GM19438 (cell line): ENCODE data around the gene ZBTB39.
"Not testable (repeated sequence)": the region's sequence is repeated elsewhere in the genome, so short reads cannot be mapped to it uniquely, and the experiment has no call there.

Experiments used
- ATAC-seq: cut with Tn5 transposase; IDR thresholded peaks from one replicate; pipeline ENCODE4 v1.9.1; 2021; ENCODE audit warnings: low read depth; ENCODE audit not compliant: unreplicated experiment

The ZBTB39 gene

DNA sequence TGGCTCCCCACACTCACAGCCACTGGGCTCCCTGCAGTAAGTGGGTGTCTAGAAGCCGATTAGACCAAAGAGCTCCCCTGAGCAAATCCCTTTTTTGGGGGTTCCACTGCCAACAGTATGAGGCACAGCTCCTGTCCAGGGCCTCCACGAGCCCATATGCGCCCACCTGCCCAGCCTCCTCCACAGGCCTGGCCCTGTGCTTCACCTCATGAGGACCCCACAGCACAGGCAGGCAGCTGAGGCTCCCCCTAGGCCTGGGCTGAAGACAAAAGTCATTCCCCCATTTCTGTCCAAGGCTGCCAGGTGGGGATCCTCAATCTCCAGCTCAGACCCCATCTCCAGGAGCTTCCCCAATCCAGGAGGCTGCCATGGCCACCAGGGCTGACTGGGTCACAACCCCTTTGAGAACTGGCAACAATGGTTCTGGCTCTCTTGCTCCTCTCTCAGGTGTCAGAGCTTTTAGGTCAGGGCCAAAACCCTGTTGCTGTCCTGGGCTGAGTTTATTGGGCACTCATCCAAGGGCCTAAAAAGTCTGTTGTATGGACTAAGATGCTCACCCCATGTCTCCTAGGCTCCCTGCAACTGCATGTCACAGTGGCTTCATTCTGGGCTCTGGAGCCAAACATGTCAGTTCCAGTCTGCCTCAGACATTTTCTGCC is 23.6 kb downstream of the ZBTB39 start:
- ATAC-seq: not testable (repeated sequence)

DNA sequence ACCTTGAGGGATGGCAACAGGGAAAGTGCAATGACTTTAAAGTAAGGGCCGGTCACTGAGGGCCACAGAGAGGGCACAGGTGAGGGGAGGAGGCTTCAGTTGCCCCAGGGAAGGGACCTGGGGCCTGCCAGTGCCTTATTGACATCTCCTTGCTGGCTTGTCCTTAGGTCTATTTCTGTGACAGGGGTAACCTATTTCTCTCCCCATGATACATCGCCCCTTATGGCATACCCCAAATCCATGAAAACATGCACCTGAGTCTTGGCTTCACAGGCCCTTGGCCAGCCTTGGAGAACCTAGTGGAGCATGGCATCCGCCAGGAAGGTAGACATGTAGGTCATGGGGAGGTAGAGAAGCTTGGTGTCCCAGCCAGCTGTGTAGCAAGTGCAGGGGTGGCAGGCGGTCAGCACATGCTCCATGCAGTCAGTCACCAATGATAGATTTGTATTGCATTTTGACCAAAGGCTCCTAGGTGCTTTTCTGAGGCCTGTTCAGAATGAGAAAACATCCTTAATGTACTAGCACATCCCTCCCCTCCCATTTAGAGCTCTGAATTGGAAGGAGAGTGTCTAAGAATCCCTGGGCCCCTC is 25.3 kb downstream of the ZBTB39 start:
- ATAC-seq: no peak

DNA sequence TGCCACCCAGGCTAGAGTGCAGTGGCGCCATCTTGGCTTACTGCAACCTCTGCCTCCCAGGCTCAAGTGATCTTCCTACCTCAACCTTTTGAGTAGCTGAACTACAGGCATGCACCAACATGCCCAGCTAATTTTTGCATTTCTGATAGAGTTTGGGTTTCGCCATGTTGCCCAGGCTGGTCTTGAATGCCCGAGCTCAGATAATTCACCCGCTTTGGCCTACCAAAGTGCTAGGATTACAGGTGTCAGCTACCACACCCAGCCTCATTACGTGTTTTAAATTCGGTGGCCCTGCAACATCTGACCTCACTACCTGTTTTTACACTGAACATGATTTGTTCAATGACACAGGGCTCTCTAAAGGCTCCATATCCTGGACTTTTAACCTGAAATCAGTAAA is 26.1 kb downstream of the ZBTB39 start:
- no peak for ATAC-seq

DNA sequence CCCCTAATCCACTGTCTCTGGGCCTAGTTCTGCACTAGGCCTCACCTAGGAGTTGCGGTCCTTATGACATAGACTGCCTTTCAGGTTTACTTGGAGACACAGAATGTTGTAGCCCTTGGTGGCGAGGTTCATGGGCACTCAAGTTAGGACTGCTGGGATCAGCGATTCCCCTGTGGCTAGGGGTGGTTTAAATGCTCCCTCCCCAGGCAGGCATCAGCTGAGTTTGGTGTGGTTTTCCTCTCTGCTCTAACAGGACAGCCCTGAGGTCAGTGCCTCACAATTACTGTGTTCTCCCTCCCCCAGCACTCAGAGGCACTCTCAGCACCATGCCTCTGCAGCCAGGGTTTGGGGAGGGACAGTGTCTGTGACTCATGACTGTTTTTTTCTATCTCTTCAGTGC is 26.7 kb downstream of the ZBTB39 start:
- ATAC-seq: no peak

GRCh38 chr12:56978397-56979138 is 27.8 kb downstream of the ZBTB39 start:
- ATAC-seq: no peak

- ATAC-seq: not testable (repeated sequence)
Observed at GRCh38 chr12:56977361-56977760, 29.0 kb downstream of the ZBTB39 start.

DNA sequence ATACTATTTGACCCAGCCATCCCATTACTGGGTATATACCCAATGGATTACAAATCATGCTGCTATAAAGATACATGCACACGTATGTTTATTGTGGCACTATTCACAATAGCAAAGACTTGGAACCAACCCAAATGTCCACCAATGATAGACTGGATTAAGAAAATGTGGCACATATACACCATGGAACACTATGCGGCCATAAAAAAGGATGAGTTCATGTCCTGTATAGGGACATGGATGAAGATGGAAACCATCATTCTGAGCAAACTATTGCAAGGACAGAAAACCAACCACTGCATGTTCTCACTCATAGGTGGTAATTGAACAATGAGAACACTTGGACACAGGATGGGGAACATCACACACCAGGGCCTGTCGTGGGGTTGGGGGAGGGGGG is 32.1 kb downstream of the ZBTB39 start:
- ATAC-seq: not testable (repeated sequence)

DNA sequence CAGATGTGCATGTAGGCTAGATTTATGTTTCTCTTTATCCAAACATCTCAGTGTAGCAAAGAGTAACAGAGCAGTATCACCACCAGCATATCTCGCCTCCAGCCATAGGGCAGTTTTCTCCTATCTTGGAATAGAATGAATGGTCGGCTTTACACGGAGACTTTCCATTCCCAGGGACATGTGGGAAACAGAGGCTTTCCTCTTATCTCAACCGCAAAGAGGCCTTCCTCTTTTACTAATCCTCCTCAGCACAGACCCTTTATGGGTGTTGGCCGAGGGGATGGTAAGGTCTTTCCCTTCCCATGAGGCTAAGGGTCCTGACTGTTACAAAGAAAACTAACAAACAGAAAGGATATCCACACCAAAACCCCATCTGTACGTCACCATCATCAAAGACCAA is 37.4 kb downstream of the ZBTB39 start:
- ATAC-seq: not testable (repeated sequence)

DNA sequence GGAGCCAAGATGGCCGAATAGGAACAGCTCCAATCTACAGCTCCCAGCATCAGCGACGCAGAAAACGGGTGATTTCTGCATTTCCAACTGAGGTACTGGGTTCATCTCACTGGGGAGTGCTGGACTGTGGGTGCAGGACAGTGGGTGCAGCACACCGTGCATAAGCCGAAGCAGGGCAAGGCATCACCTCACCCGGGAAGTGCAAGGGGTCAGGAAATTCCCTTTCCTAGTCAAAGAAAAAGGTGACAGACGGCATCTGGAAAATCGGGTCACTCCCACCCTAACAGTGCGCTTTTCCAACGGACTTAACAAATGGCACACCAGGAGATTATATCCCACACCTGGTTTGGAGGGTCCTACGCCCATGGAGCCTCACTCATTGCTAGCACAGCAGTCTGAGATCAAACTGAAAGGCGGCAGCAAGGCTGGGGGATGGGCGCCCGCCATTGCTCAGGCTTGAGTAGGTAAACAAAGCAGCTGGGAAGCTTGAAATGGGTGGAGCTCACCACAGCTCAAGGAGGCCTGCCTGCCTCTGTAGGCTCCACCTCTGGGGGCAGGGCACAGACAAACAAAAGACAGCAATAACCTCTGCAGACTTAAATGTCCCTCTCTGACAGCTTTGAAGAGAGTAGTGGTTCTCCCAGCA is 40.2 kb downstream of the ZBTB39 start:
- not testable (repeated sequence) for ATAC-seq

DNA sequence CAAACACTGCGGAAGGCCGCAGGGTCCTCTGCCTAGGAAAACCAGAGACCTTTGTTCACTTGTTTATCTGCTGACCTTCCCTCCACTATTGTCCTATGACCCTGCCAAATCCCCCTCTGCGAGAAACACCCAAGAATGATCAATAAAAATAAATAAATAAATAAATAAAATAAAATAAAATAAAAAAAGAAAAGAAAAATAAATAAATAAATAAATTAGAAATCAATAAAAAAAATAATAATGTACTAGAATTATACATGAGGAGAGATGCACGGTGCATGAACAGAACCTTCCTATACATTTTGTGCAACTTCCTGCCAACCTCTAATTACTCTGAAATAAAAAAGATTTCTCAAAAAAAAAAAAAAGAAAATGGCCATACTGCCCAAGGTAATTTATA is 41.2 kb downstream of the ZBTB39 start:
- not testable (repeated sequence) for ATAC-seq

DNA sequence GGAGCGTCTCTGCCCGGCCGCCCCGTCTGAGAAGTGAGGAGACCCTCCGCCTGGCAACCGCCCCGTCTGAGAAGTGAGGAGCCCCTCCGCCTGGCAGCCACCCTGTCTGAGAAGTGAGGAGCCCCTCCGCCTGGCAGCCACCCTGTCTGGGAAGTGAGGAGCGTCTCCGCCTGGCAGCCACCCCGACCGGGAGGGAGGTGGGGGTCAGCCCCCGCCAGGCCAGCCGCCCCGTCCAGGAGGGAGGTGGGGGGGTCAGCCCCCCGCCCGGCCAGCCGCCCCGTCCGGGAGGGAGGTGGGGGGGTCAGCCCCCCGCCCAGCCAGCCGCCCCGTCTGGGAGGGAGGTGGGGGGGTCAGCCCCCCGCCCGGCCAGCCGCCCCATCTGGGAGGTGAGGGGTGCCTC is 42.8 kb downstream of the ZBTB39 start:
- not testable (repeated sequence) for ATAC-seq

- not testable (repeated sequence) for ATAC-seq
Observed at GRCh38 chr12:56962247-56962646, 44.1 kb downstream of the ZBTB39 start.

DNA sequence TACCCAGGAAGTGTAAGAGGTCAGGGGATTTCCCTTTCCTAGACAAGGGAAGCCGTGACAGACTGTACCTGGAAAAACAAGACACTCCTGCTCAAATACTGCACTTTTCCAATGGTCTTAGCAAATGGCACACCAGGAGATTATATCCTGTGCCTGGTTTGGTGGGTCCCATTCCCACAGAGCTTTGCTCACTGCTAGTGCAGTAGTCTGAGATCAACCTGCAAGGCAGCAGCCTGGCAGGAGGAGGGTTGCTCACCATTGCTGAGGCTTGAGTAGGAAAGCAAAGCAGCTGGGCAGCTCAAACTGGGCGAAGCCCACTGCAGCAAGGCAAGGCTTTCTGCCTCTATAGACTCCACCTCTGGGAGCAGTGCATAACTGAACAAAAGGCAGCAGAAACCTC is 47.9 kb downstream of the ZBTB39 start:
- no peak for ATAC-seq

GRCh38 chr12:56957229-56958052 is 48.9 kb downstream of the ZBTB39 start, which contains the start of gene RDH16:
RDH16 (minus strand) TSS chr12:56957608; CDS start chr12:56957462, 146 bp downstream.
- ATAC-seq: no peak

GRCh38 chr12:56955631-56956256 is 50.6 kb downstream of the ZBTB39 start:
- no peak for ATAC-seq

GRCh38 chr12:56954958-56955355 is 51.4 kb downstream of the ZBTB39 start:
- ATAC-seq: no peak

- no peak for ATAC-seq
Observed at GRCh38 chr12:56954057-56954957, 52.0 kb downstream of the ZBTB39 start.

DNA sequence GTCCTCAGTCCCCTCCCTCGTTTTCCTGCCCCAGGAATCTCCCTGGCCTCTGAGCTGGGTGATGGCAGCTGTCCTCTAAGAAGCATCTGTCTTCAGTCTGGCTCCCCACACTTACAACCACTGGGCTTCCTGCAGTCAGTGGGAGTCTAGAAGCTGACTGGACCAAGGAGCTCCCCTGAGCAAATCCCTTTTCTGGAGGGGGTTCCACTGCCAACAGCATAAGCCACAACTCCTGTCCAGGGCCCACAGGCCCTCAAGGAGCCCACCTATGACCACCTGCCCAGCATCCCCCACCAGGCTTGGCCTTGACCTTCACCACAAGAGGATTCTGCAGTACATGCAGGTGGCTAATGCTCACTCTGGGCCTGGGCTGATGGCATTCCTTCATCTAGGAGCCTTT is 53.0 kb downstream of the ZBTB39 start:
- ATAC-seq: no peak
